Gastrocnemius medialis (tissue), 4 donors: ENCODE results near the gene MINPP1.

Source experiments
- CTCF ChIP-seq, 5 experiments: fragments of 450-650 bp in 3 of 5; fragments of 200-600 bp in 2 of 5; sonication (generic) in 2 of 5; IDR thresholded peaks in 4 of 5; conservative IDR thresholded peaks in 1 of 5; 1 replicate in 4 of 5; 2 replicates in 1 of 5; pipeline ENCODE4 v1.5.1; 2016 to 2019; ENCODE audit warnings: antibody characterized with exemption in 5 of 5, mild to moderate bottlenecking in 3 of 5, moderate library complexity in 3 of 5
- POLR2A ChIP-seq, 2 donors: fragments of 450-650 bp; IDR thresholded peaks; one replicate each; pipeline ENCODE4 v1.6.1; 2017; ENCODE audit warnings: antibody characterized with exemption in 2 of 2, mild to moderate bottlenecking in 2 of 2, moderate library complexity in 2 of 2

- TF ChIP-seq CTCF (IDR thresholded peaks at IDR 0.05 in 4 of 5, conservative IDR thresholded peaks at IDR 0.05 in 1 of 5), result no peak
- TF ChIP-seq POLR2A (IDR thresholded peaks at IDR 0.05), result no peak
These were observed 47.7 kb downstream of the MINPP1 start for GRCh38 chr10:87552248-87552929.
